VCaP (cell line): ENCODE measurements around the gene LTB4R2.
A peak's percentile ranks its signal among the peaks of the same experiment; 100 is the strongest.

ENCODE experiments used
- H3K27ac ChIP-seq: fragments of 450-650 bp; 2 replicates; pipeline ENCODE4 v1.5.1; 2017
- CTCF ChIP-seq: fragments of 450-650 bp; conservative IDR thresholded peaks from 2 replicates; pipeline ENCODE4 v1.5.1; 2017; ENCODE audit warnings: mild to moderate bottlenecking, moderate library complexity

Gene LTB4R2

DNA sequence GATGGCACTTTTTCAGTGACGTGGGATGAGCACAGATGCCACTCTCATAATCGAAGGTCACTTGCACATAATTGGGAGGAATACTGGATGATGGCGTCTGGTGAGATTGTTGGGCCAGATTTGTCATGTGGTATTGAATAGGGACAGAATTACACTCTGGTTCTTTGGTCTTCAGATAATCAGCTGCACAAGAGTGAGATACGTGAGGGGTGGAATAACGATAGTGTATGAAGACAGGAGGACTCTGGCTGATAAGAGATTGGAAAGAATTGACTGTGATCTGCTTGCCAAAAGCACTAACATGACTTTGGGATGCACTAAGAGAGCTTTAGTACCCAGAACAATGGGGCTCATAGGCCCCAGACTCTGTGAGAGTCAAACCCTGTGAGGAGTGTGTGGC is 31.5 kb upstream of the LTB4R2 start:
- H3K27ac ChIP-seq: no peak overlapping the region
- no peak for TF ChIP-seq CTCF

DNA sequence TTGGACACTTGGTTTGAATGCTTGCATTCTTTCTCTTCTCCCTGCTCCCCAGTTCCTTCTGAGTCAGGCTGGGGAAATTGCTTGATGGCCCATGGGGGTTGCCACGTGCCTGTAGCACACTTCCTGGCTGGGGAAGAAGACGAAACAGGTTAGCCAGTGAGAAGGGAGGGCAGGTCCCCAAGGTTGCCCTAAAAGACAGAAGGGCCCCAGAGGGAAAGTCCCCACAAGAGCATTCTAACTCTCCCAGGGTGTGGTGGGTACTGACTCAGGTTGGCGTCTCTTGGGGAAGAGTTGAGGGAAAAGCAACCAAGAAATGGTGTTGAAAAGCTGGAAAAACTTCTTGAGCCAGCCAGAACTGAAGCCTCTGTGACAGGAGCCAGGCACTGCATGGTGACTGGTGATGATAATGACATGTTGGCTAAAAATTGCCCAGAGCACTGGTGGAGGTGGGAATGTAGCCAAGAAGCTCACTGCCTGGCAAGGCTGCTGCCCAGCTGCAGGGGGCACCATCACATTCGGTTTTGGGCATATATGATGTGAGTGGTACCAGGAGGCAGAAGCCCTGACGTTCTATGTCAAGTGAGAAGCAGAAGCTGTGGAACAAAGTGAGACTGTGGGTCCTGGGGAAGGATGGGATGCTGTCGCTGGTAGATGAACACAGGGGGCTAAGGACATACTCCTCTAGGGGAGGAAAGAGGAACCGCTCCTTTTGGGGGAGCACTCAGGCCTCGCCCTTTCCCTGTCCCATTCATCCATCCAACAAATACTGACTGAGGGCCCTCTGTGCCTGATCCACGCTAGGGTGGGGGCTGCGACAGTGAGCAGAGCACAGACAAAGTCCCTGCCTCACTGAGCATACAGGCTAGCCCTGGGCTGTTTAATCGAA is 30.4 kb upstream of the LTB4R2 start:
- H3K27ac ChIP-seq: no peak overlapping the region
- 0 out of 2 replicates have a peak, but pooled peaks have one; percentile 5 for TF ChIP-seq CTCF

GRCh38 chr14:24280797-24281460 is 29.0 kb upstream of the LTB4R2 start:
- TF ChIP-seq CTCF: no peak
- no peak overlapping the region for H3K27ac ChIP-seq

DNA sequence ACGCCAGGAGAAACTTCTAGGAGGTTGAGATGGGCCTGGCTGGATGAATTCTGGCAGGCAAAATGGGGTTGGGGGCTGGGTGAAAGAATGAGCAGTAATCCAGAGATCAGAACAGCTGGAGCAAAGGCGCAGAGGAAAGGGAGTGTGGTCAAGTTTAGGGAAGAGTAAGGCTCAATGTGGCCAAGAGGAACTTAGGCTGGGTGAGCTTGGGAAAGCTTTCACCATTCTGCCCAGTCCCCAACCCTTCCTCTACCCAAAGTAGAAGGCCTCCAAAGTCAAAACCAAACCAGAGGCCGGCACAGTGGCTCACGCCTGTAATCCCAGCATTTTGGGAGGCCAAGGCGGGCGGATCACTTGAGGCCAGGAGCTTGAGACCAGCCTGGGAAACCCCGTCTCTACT is 28.3 kb upstream of the LTB4R2 start:
- no peak for TF ChIP-seq CTCF
- H3K27ac ChIP-seq: no peak overlapping the region

DNA sequence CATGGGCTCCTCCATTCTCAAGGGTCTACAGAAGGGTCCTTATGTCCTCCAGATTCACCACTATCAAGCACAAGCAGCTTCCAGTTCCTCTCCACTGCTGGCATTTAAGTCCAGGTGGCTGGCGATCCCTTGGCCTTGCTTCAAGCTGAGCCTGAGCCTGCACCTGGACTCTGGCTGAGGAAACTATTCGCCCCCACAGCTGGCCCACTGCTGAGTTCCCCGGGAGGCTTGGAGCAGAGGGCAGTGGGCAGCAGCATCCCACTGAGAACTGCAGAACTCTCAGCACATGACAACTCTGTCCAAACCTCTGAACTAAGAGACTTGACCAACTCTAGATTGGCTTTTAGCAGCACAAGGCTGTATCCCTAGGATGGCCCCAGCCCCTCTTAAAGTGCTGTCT is 27.2 kb upstream of the LTB4R2 start:
- no peak overlapping the region for H3K27ac ChIP-seq
- TF ChIP-seq CTCF: no peak

- TF ChIP-seq CTCF: no peak
- H3K27ac ChIP-seq: no peak overlapping the region
Measured at GRCh38 chr14:24283796-24284460, 26.0 kb upstream of the LTB4R2 start.

- no peak for TF ChIP-seq CTCF
Measured at GRCh38 chr14:24284501-24285035, 25.4 kb upstream of the LTB4R2 start.

More at GRCh38 chr14:24284501-24285035, 25.4 kb upstream of the LTB4R2 start:
- H3K27ac ChIP-seq: no peak overlapping the region
